Hematopoietic multipotent progenitor cell (in vitro differentiated cells): ENCODE results near the gene KIF7. TPM values are rescaled to one million over a fixed set of nuclear protein-coding genes. Genes with fewer than 3 reads are reported as not detected.

ENCODE experiments used
- DNase-seq, 3 donors: peaks; one replicate each; pipeline ENCODE4 v3.0.0-alpha.2; 2011 to 2015; ENCODE audit warnings: low read depth in 2 of 3, low spot score in 2 of 3
- total RNA-seq: library from RNA; depleted of rRNA; stranded (reverse); fragments of >200 nt; gene quantifications from one replicate; pipeline ENCODE4 v1.2.3, GENCODE V29; 2012

KIF7 gene
- total RNA-seq, 1 donor, result 13.2 TPM

DNA sequence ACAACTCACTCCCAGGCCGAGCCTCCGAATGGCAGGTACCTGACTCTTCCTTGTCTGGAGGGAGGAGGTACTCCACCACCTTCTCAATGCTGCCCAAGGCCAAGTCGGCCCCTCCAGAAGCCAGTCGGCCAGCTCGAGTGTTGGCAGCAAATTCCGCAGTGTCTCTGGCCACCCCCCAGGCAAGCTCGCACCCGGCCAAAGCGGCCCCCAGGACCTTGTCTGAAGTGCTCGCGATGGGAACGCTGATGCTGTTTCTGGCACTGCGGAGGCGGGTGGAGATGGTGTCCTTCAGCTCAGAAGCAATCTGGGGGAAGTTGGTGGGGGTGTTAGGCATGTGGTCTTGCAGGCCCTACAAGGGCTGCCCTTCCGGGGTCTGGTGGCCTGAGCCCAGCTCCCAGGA is 14.7 kb upstream of the KIF7 start:
- no peak for DNase-seq

DNA sequence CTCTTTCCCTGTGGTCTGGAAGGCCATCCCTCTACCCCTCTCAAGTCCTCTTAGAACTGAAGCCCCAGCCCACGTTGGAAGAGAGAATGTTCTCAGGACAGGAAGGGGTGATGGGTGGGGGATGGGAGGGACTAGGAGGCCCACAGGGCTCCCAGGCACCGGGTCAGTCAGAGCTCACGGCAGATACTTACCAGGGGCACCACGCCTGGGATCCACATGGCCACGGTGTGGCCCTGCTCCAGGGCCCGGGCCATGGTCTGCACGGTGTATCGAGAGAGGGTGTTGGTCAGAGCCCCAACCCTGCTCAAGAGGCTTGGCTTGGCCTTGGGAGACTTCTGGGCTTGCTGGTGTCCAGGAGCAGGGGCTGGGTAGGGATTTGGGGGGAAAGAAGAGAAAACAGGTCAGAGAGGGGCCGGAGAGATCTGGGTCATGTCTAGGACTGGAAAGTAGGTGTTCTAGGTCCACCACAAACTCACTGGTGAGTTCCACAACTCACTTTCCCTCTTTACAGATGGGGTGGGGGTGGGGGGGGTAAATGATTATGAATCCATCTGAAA is 14.1 kb upstream of the KIF7 start:
- DNase-seq, result no peak

DNA sequence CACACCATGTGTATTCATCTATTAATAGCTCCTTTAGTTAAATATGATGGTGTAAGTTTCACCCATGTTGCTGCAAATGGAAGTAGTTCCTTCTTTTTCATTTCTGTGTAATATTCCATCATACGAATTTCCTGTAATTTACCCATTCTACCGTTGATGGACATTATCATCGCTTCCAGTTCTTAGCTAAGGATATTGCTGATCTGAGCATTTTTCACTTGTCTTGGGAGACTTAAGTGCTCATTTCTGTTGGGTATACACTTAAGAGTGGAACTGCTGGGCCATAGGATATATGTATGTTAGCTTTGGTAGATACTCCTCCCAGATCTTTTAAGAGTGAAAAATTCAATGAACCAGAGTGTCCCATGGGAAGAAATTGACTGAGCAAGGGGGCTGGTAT is 12.9 kb upstream of the KIF7 start:
- DNase-seq, result no peak

GRCh38 chr15:89667706-89667960 is 12.4 kb upstream of the KIF7 start:
- DNase-seq, result no peak

GRCh38 chr15:89666858-89667705 is 11.8 kb upstream of the KIF7 start:
- no peak for DNase-seq

GRCh38 chr15:89666184-89666857 is 11.1 kb upstream of the KIF7 start:
- DNase-seq, result no peak

DNA sequence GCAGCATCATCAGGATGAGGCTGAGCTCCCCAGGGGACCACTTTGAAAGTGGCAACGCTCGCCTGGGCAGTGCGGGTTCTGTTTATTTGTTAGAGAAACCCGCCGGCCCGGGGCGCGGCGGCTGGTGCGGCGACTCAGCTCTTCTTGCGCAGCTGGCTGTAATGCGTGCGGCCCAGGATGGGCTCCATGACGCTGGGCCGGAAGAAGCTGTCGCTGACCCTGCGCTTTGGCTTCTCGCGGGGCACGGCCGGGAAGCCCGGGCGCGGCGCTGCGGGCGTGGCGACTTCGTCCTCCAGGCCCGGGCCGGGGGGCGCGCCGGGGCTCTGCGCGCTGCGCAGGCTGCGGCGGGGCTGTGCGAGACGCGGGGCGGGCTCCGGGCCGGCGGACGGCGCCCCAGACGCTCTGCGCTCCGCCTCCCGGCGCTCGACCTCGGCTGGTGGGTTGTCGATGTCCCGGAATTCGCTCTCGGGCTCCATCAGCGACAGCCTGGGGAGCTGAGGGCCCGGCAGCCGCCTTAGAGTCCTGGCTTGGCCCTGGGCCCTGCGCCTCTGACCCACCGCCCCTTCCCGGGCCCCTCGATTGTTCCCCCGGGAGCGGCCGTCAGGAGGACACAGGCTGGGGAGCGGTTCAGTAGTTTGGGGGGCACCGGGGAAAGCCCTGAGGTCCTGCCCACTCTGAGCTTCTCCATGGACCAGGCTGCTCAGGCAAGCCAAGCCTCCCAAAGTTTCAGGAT is 10.3 kb upstream of the KIF7 start:
- DNase-seq, result peak in 2 of 3 donors; percentile 36 to 45

- DNase-seq, result no peak
Observed at GRCh38 chr15:89664441-89665350, 9.4 kb upstream of the KIF7 start.

- DNase-seq, result peak in 1 of 3 donors; percentile 24
Observed at GRCh38 chr15:89662893-89663626, 7.8 kb upstream of the KIF7 start.

DNA sequence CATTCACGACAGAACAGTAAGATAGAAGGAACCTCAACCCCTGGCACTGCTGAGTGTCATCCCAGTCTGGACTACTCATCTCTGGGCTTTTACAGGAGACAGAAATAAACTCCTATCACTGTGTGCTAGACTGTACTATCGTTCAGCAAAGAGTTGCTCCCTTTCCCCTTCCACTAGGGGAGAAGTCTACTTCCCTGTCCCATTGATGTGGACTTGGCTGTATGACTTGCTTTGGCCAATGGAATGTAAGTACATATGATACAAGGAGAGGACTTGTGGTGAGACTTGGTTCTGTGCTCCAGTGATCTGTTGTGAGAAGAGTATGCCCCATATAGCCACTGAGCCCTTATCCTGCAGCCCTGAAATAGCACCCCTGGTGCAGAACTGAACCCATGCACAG is 5.3 kb upstream of the KIF7 start:
- DNase-seq, result no peak

DNA sequence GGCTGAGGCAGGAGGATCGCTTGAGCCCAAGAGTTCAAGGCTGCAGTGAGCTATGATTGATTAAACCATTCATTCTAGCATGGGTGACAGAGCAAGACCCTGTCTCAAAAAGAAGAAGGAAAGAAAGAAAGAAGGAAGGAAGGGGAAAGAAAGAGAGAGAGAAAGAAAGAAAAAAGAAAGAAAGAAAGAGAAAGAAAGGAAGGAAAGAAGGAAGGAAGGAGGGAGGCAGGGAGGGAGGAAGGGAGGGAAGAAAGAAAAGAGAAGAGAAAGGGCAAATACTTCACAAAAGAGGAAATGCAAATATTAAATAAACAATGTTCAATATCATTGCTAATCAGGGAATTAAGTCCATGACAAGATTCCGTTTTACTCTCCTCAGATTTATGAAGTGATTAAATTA is 4.0 kb upstream of the KIF7 start:
- no peak for DNase-seq

DNA sequence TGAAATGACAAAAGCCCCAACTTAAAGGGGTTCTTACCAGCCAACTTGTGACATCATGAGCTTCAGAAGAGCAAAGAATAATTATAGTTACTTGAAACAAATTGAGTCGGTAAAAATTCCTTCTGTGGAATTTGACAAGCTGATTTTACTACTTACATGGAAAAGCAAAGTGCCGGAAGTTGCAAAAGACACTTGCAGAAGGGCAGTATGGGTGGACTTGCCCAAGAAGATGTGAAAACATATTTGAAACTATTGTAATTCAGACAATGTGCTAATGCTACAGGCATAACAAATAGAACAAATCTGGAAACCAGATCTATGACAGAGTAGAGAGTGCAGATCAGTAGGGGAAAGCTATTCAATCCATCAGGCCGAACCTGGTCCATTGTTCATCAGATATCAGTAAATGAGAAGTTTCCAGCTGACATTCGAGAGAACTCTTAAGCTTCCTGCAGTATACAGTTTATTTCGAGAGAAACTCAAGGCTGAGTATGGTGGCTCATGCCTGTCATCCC is 2.5 kb upstream of the KIF7 start:
- DNase-seq, result no peak

DNA sequence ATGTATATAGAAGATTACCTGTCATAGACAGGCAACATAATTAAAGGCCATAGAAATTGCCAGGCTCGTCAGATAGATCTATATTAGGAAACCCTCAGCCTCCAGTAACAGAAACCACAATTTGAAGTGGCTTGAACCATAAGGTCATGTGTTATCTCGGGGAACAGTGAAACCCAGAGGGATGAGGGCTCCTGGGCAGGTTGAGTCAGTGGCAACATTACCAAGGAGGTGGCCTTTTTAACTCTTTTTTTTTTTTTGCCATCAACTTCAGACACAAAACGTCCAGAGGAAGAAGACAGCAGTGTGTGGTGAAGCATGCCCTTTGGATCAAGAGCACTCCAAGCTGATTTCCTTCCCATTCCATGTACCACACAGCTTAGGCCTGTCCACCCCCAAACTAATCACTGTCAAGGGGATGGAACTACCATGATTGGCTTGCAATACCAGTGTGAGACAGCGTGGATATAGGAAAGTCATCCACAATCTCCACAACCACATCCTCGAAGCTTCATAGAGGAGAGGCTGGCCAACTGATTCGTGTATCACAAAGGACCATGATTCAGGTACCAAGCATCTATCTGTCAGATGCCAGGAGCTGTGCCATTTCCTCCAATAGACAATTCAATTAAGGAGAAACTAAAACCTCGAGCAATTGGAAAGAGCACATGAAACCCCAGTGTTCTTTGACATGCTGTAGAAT is 999 bp upstream of the KIF7 start:
- DNase-seq, result peak in 1 of 3 donors; percentile 44

- DNase-seq, result no peak
Observed at GRCh38 chr15:89654301-89654761, 936 bp downstream of the KIF7 start.

- DNase-seq, result no peak
Observed at GRCh38 chr15:89653578-89653977, 1.7 kb downstream of the KIF7 start.

GRCh38 chr15:89652666-89653065 is 2.6 kb downstream of the KIF7 start:
- DNase-seq, result no peak

GRCh38 chr15:89652131-89652530 is 3.1 kb downstream of the KIF7 start:
- no peak for DNase-seq

GRCh38 chr15:89649716-89650115 is 5.6 kb downstream of the KIF7 start:
- DNase-seq, result no peak
